H1 (cell line): ENCODE results near the gene MOB3B. TPM values are rescaled to one million over a fixed set of nuclear protein-coding genes. Genes with fewer than 3 reads are reported as not detected.

Experiments
- CTCF ChIA-PET: fragments of 300-600 bp; sonication (Branson Sonifier 250); formaldehyde crosslinking; loops from one replicate; lab custom pipeline; 2021; ENCODE audit not compliant: partially characterized antibody; lab: Charles Lee
- POLR2A ChIA-PET: fragments of 300-600 bp; sonication (Branson Sonifier 250); formaldehyde crosslinking; loops from one replicate; lab custom pipeline; 2021; ENCODE audit warnings: inconsistent platforms; ENCODE audit not compliant: partially characterized antibody; lab: Charles Lee
- DNase-seq, 2 experiments: peaks; one replicate each; pipeline versions ENCODE4 v3.0.0 to v3.0.0-alpha.2; 2010 to 2022; ENCODE audit warnings: low spot score in 2 of 2, low read depth in 1 of 2, mixed read lengths in 1 of 2
- FAIRE-seq: peaks from 2 replicates; lab custom pipeline; 2011; peaks lifted over from hg19 to GRCh38; lab: Jason Lieb, UNC
- H2AFZ ChIP-seq: 2 replicates; pipeline ENCODE4 v1.8.1; 2012; ENCODE audit warnings: low read length, inconsistent platforms
- H2AK5ac ChIP-seq: 2 replicates; pipeline ENCODE4 v1.6.1; 2013; ENCODE audit warnings: low read depth, low read length
- H2BK120ac ChIP-seq: replicated peaks from 2 replicates; pipeline ENCODE3; 2013; ENCODE audit warnings: low read depth, low read length, inconsistent platforms
- H2BK12ac ChIP-seq: 2 replicates; pipeline ENCODE4 v1.6.1; 2013; ENCODE audit warnings: low read depth, low read length
- H2BK15ac ChIP-seq: 2 replicates; pipeline ENCODE4 v1.6.1; 2013; ENCODE audit warnings: low read length
- H2BK20ac ChIP-seq: 2 replicates; pipeline ENCODE4 v1.6.1; 2013; ENCODE audit warnings: low read length
- H2BK5ac ChIP-seq: 2 replicates; pipeline ENCODE4 v1.6.1; 2013; ENCODE audit warnings: low read depth, low read length
- H3K14ac ChIP-seq: 2 replicates; pipeline ENCODE4 v1.6.1; 2013; ENCODE audit warnings: inconsistent platforms; ENCODE audit not compliant: insufficient read length
- H3K18ac ChIP-seq: 2 replicates; pipeline ENCODE4 v1.6.1; 2013; ENCODE audit warnings: low read length; ENCODE audit errors: extremely low read depth
- H3K23ac ChIP-seq: 2 replicates; pipeline ENCODE4 v1.6.1; 2013; ENCODE audit warnings: inconsistent platforms; ENCODE audit not compliant: insufficient read length
- H3K23me2 ChIP-seq: 2 replicates; pipeline ENCODE4 v1.6.1; 2013; ENCODE audit warnings: low read depth, low read length
- H3K27ac ChIP-seq: 2 replicates; pipeline ENCODE4 v1.6.1; 2011; ENCODE audit warnings: low read depth, low read length, inconsistent platforms
- H3K27me3 ChIP-seq, 4 experiments: replicated peaks in 1 of 4; 1 replicate in 1 of 4; 2 replicates in 3 of 4; pipeline versions ENCODE4 v1.6.1 to v1.8.1; 2011 to 2013; ENCODE audit warnings: low read length in 3 of 4, mild to moderate bottlenecking in 3 of 4, inconsistent platforms in 2 of 4, mixed read lengths in 2 of 4, moderate library complexity in 1 of 4; ENCODE audit not compliant: control insufficient read depth in 3 of 4, insufficient read depth in 3 of 4; ENCODE audit errors: extremely low read depth in 1 of 4
- H3K36me3 ChIP-seq, 4 experiments: 2 replicates each; pipeline versions ENCODE4 v1.6.1 to v1.8.1; 2011 to 2013; ENCODE audit warnings: mild to moderate bottlenecking in 4 of 4, low read length in 3 of 4, moderate library complexity in 2 of 4, control low read depth in 1 of 4, inconsistent platforms in 1 of 4; ENCODE audit not compliant: insufficient read depth in 4 of 4, control insufficient read depth in 2 of 4
- H3K4ac ChIP-seq: replicated peaks from 2 replicates; pipeline ENCODE3; 2013; ENCODE audit warnings: low read length, low read depth, mixed read lengths, inconsistent platforms; ENCODE audit not compliant: insufficient read length
- H3K4me1 ChIP-seq, 4 experiments: replicated peaks in 1 of 4; 1 replicate in 1 of 4; 2 replicates in 3 of 4; pipeline versions ENCODE4 v1.6.1 to v1.8.1; 2011 to 2013; ENCODE audit warnings: low read length in 3 of 4, inconsistent platforms in 2 of 4, mixed read lengths in 1 of 4; ENCODE audit not compliant: insufficient read depth in 4 of 4, control insufficient read depth in 3 of 4
- H3K4me2 ChIP-seq, 2 experiments: 2 replicates each; pipeline versions ENCODE4 v1.6.1 to v1.8.1; 2011 to 2013; ENCODE audit warnings: low read depth in 2 of 2, low read length in 2 of 2, control low read depth in 1 of 2, inconsistent platforms in 1 of 2, mild to moderate bottlenecking in 1 of 2; ENCODE audit not compliant: insufficient read depth in 1 of 2
- H3K4me3 ChIP-seq, 4 experiments: fragments of 200-600, 300-600 bp in 1 of 4; sonication (generic), shearing (Covaris generic), sonication (Bioruptor Twin) in 1 of 4; 2 replicates each; pipeline versions ENCODE4 v1.5.1 to v1.8.1; 2011 to 2016; ENCODE audit warnings: low read length in 4 of 4, low read depth in 3 of 4, control low read depth in 2 of 4, inconsistent platforms in 2 of 4, mild to moderate bottlenecking in 2 of 4, mixed read lengths in 1 of 4, moderate library complexity in 1 of 4; ENCODE audit not compliant: insufficient read depth in 2 of 4; ENCODE audit errors: extremely low read depth in 1 of 4
- H3K56ac ChIP-seq: replicated peaks from 2 replicates; pipeline ENCODE3; 2013; ENCODE audit warnings: low read depth, mild to moderate bottlenecking, mixed read lengths, low read length, inconsistent platforms; ENCODE audit not compliant: insufficient read length
- H3K79me1 ChIP-seq: 2 replicates; pipeline ENCODE4 v1.6.1; 2013; ENCODE audit warnings: low read depth, low read length, control low read depth
- H3K79me2 ChIP-seq, 2 experiments: 2 replicates each; pipeline versions ENCODE4 v1.6.1 to v1.8.1; 2012 to 2013; ENCODE audit warnings: low read length in 2 of 2, mild to moderate bottlenecking in 2 of 2, inconsistent platforms in 1 of 2; ENCODE audit not compliant: insufficient read depth in 2 of 2, control insufficient read depth in 1 of 2
- H3K9ac ChIP-seq, 4 experiments: replicated peaks in 1 of 4; 1 replicate in 1 of 4; 2 replicates in 3 of 4; pipeline versions ENCODE4 v1.6.1 to v1.8.1; 2011 to 2013; ENCODE audit warnings: low read depth in 3 of 4, low read length in 3 of 4, control low read depth in 2 of 4, mild to moderate bottlenecking in 2 of 4, moderate library complexity in 2 of 4, inconsistent platforms in 1 of 4; ENCODE audit errors: extremely low read depth in 1 of 4
- H3K9me3 ChIP-seq, 2 experiments: 2 replicates each; pipeline versions ENCODE4 v1.6.1 to v1.8.1; 2012 to 2013; ENCODE audit warnings: mild to moderate bottlenecking in 2 of 2, moderate library complexity in 2 of 2, control low read depth in 1 of 2, inconsistent platforms in 1 of 2, low read depth in 1 of 2, low read length in 1 of 2, mixed read lengths in 1 of 2; ENCODE audit not compliant: insufficient read depth in 2 of 2
- H4K20me1 ChIP-seq, 2 experiments: replicated peaks in 1 of 2; 2 replicates each; pipeline versions ENCODE3 to v1.8.1; 2011 to 2013; ENCODE audit warnings: inconsistent platforms in 2 of 2, low read length in 2 of 2, mild to moderate bottlenecking in 1 of 2; ENCODE audit not compliant: insufficient read depth in 2 of 2, control insufficient read depth in 1 of 2
- H4K5ac ChIP-seq: 2 replicates; pipeline ENCODE4 v1.6.1; 2013; ENCODE audit warnings: low read length, low read depth, mixed read lengths, inconsistent platforms; ENCODE audit not compliant: insufficient read length
- H4K8ac ChIP-seq: 2 replicates; pipeline ENCODE4 v1.8.0; 2013; ENCODE audit warnings: mild to moderate bottlenecking, moderate library complexity, low read length, inconsistent platforms; ENCODE audit not compliant: insufficient read depth; ENCODE audit errors: extremely low read depth
- H4K91ac ChIP-seq: replicated peaks from 2 replicates; pipeline ENCODE3; 2013; ENCODE audit warnings: low read length, mixed read lengths, inconsistent platforms; ENCODE audit not compliant: insufficient read length
- SIN3A ChIP-seq, 2 experiments: IDR thresholded peaks in 1 of 2; conservative IDR thresholded peaks in 1 of 2; 2 replicates each; pipeline ENCODE4 v1.6.1; 2011 to 2012; ENCODE audit warnings: low read length in 2 of 2, improper control_type of control experiment in 1 of 2, low read depth in 1 of 2, mild to moderate bottlenecking in 1 of 2
- TEAD4 ChIP-seq: IDR thresholded peaks from 2 replicates; pipeline ENCODE4 v1.6.1; 2012; ENCODE audit warnings: low read depth, low read length, inconsistent platforms, mixed read lengths
- WGBS, 2 experiments: shearing (Covaris generic) in 1 of 2; methylation state at CpG; one replicate each; pipeline versions ENCODE4 v1.1.6 to v1.1.7; 2013 to 2015; ENCODE audit warnings: low lambda C conversion rate in 2 of 2, mixed read lengths in 2 of 2, inconsistent platforms in 1 of 2, low coverage in 1 of 2, missing lambda C conversion rate in 1 of 2; ENCODE audit not compliant: insufficient replicate concordance in 2 of 2, insufficient coverage in 1 of 2, insufficient read length in 1 of 2; ENCODE audit errors: extremely low coverage in 1 of 2, missing lambda C conversion rate in 1 of 2; 5-methylcytosine and 5-hydroxymethylcytosine counted together
- polyA plus RNA-seq, 7 experiments: library from polyadenylated mRNA; depleted of rRNA in 3 of 7; stranded (reverse) in 5 of 7; unstranded in 2 of 7; fragments of >200 nt in 5 of 7; fragments of 200-250 nt in 2 of 7; gene quantifications; 1 replicate in 5 of 7; 2 replicates in 1 of 7; 4 replicates in 1 of 7; pipeline versions ENCODE4 v1.2.1 to v1.2.3, GENCODE V29; 2011 to 2013; ENCODE audit warnings: missing spikeins in 2 of 7, mixed read lengths in 2 of 7
- total RNA-seq: library from RNA; stranded (reverse); fragmentation: NEBNext Ultra II Directional; extraction: Animal tissue kit (Norgen Biotek cat#: 25700); gene quantifications from 2 replicates; pipeline ENCODE4 v1.2.1, GENCODE V29; 2021

MOB3B gene
- total and polyA plus RNA-seq, 2 of the 8 experiments (the other 6 are each of a cell fraction or from before 2014, with no cell fraction given), result 12.7 to 16.1 TPM

- H3K14ac ChIP-seq, result no peak overlapping the region
- no peak for TF ChIP-seq SIN3A (conservative IDR thresholded peaks at IDR 0.05 in 1 of 2, IDR thresholded peaks at IDR 0.05 in 1 of 2; ENCODE audit: low read depth in 1 of 2, low read length in 2 of 2)
- TF ChIP-seq TEAD4, result peak; percentile 75
- TF ChIP-seq, all 59 proteins: peak for 1
- Histone ChIP-seq H3K4me3 (no peak overlapping the region), H2AK5ac (no peak overlapping the region), H3K18ac (no peak overlapping the region), H3K27me3 (no peaks in the 10 kb centered on the region), H4K8ac (no peak overlapping the region), H4K91ac (no peak overlapping the region), H3K56ac (no peak overlapping the region), H2AFZ (no peak overlapping the region), H3K79me2 (no peaks in the 10 kb centered on the region), H2BK20ac (no peak overlapping the region), H3K36me3 (no peaks in the 10 kb centered on the region), H3K27ac (no peak overlapping the region), H3K23ac (no peak overlapping the region), H3K79me1 (no peaks in the 10 kb centered on the region), H2BK5ac (0 out of 2 replicates have a peak overlapping the region, but pooled peaks have one; percentile 17), H3K9ac (no peak overlapping the region), H4K5ac (no peak overlapping the region), H4K20me1 (no peaks in the 10 kb centered on the region), H3K4ac (no peak overlapping the region), H3K23me2 (no peaks in the 10 kb centered on the region; the same call in 1 of the 2 replicates), H2BK12ac (no peak overlapping the region), H2BK120ac (no peak overlapping the region), H3K9me3 (no peaks in the 10 kb centered on the region), H3K4me2 (no peak overlapping the region), H2BK15ac (no peak overlapping the region), H3K4me1 (peaks cover 0 to 5% (median 0%) of the 10 kb centered on the region in 4 experiments; a peak in 2 of 7 replicates)
- DNase-seq, result no peak
- FAIRE-seq, result no peak
- WGBS, 2 experiments, result 71% methylated on average over 3 of the region's 3 CpGs; no CpG with 5 or more reads in 1 of the 2 experiments
- POLR2A ChIA-PET, result interaction anchor here (0.7 kb wide), 1 partner anchor 85 kb away, joined by 3 read pairs; no protein-coding TSS in a partner anchor
- CTCF ChIA-PET, result interaction anchor here (0.6 to 4.6 kb wide), 37 partner anchors 8 to 560 kb away, joined by 3 to 48 read pairs (median 4); partner anchors contain the start of gene C9orf72
These were observed 6.6 kb upstream of the MOB3B start for GRCh38 chr9:27536168-27536567.
